ENCODE results near the gene TRA2A. TPM values are rescaled to one million over a fixed set of nuclear protein-coding genes. Genes with fewer than 3 reads are reported as not detected.
A peak's percentile ranks its signal among the peaks of the same experiment; 100 is the strongest.

The TRA2A gene
- total and polyA plus RNA-seq, 2 of the 13 experiments (the other 11 are each of a cell fraction or from before 2014, with no cell fraction given): 39.1 to 41.6 TPM

DNA sequence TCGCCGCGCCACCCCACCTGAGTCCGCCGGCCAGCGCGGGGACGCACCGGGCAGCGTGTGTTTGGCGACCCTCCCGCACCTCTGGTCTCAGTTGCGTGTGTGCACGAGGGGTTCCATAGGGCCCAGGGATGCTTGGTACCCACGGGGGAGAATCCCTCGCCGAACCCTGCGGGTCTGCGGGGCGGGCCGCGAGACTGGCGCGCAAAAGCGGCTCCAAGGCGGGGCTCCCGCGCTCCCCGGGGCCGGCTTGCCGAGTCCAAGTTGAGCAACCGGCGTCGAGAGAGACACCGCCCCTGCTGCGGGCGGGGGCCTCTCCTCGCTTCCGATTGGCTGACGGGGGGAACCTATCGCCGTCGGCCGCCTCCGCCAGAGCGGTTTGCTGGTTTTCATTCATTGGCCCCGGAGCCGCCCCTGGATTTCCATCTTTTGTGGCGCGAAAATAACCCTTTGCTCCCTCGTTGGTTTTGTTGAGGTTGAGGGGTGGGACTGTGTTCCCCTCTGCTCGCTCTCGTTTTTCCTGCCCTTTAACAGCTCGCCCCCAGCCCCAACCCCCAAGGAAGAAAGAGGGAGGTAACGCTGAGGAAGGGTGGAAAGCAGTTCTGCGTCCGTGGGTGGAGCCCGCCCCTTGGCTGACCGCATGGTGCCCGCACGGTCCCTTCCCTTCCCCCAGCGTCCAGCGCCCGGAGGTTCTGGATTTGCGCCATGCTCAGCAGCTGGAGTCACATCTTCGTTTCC is 57.5 kb downstream of the TRA2A start (continued):
- TF ChIP-seq SALL2 (CRISPR knock-in tag; IDR thresholded peaks at IDR 0.05) (peak; percentile 89), KDM5A (IDR thresholded peaks at IDR 0.05; ENCODE audit: borderline replicate concordance, low read length) (no peak; the same call in 1 of the 2 replicates), DNMT1 (CRISPR knock-in tag; IDR thresholded peaks at IDR 0.05) (0 out of 2 replicates have a peak, but pooled peaks have one; percentile 59), SMAD1 (CRISPR knock-in tag; IDR thresholded peaks at IDR 0.05; ENCODE audit: borderline replicate concordance, low read depth) (no peak; the same call in 1 of the 2 replicates), FOXC1 (CRISPR knock-in tag; IDR thresholded peaks at IDR 0.05; ENCODE audit: borderline replicate concordance) (no peak; the same call in 1 of the 2 replicates), ZNF878 (CRISPR knock-in tag; IDR thresholded peaks at IDR 0.05) (peak; percentile 68; the same call in 1 of the 2 replicates), ISL2 (CRISPR knock-in tag; IDR thresholded peaks at IDR 0.05) (peak; percentile 52), GTF2F1 (IDR thresholded peaks at IDR 0.05; ENCODE audit: low read length) (no peak), KDM5B (CRISPR knock-in tag; IDR thresholded peaks at IDR 0.05; ENCODE audit: borderline replicate concordance) (peak; percentile 88; the same call in 1 of the 2 replicates), ZNF33A (CRISPR knock-in tag; IDR thresholded peaks at IDR 0.05; ENCODE audit: borderline replicate concordance) (peak; percentile 75; the same call in 1 of the 2 replicates), SRSF9 (IDR thresholded peaks at IDR 0.05; ENCODE audit: borderline replicate concordance, insufficient read depth, low read depth, low read length, poor library complexity, severe bottlenecking) (no peak), SYNCRIP (IDR thresholded peaks at IDR 0.05; ENCODE audit: insufficient read depth, low read depth, low read length) (no peak), ZNF556 (CRISPR knock-in tag; IDR thresholded peaks at IDR 0.05; ENCODE audit: borderline replicate concordance) (no peak), TP53 (CRISPR knock-in tag; conservative IDR thresholded peaks at IDR 0.05) (0 out of 2 replicates have a peak, but pooled peaks have one; percentile 44), CHD4 (IDR thresholded peaks at IDR 0.05; ENCODE audit: borderline replicate concordance, low read length) (no peak), JUN (CRISPR knock-in tag; IDR thresholded peaks at IDR 0.05) (no peak), ZFP62 (CRISPR knock-in tag; IDR thresholded peaks at IDR 0.05) (no peak), ZBTB7A (CRISPR knock-in tag; IDR thresholded peaks at IDR 0.05) (peak; percentile 93), ASH2L (IDR thresholded peaks at IDR 0.05; ENCODE audit: insufficient read length, low read depth, low read length) (peak; percentile 94), DPF2 (CRISPR knock-in tag; IDR thresholded peaks at IDR 0.05; ENCODE audit: borderline replicate concordance, low read depth) (no peak)
- TF ChIP-seq, protein P1, sequence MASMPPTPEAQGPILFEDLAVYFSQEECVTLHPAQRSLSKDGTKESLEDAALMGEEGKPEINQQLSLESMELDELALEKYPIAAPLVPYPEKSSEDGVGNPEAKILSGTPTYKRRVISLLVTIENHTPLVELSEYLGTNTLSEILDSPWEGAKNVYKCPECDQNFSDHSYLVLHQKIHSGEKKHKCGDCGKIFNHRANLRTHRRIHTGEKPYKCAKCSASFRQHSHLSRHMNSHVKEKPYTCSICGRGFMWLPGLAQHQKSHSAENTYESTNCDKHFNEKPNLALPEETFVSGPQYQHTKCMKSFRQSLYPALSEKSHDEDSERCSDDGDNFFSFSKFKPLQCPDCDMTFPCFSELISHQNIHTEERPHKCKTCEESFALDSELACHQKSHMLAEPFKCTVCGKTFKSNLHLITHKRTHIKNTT (CRISPR knock-in tag; IDR thresholded peaks at IDR 0.05): no peak
- TF ChIP-seq, protein P2, sequence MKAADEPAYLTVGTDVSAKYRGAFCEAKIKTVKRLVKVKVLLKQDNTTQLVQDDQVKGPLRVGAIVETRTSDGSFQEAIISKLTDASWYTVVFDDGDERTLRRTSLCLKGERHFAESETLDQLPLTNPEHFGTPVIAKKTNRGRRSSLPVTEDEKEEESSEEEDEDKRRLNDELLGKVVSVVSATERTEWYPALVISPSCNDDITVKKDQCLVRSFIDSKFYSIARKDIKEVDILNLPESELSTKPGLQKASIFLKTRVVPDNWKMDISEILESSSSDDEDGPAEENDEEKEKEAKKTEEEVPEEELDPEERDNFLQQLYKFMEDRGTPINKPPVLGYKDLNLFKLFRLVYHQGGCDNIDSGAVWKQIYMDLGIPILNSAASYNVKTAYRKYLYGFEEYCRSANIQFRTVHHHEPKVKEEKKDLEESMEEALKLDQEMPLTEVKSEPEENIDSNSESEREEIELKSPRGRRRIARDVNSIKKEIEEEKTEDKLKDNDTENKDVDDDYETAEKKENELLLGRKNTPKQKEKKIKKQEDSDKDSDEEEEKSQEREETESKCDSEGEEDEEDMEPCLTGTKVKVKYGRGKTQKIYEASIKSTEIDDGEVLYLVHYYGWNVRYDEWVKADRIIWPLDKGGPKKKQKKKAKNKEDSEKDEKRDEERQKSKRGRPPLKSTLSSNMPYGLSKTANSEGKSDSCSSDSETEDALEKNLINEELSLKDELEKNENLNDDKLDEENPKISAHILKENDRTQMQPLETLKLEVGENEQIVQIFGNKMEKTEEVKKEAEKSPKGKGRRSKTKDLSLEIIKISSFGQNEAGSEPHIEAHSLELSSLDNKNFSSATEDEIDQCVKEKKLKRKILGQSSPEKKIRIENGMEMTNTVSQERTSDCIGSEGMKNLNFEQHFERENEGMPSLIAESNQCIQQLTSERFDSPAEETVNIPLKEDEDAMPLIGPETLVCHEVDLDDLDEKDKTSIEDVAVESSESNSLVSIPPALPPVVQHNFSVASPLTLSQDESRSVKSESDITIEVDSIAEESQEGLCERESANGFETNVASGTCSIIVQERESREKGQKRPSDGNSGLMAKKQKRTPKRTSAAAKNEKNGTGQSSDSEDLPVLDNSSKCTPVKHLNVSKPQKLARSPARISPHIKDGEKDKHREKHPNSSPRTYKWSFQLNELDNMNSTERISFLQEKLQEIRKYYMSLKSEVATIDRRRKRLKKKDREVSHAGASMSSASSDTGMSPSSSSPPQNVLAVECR (CRISPR knock-in tag; IDR thresholded peaks at IDR 0.05; ENCODE audit: borderline replicate concordance): peak; percentile 87; the same call in 1 of the 2 replicates
- TF ChIP-seq, protein P3, sequence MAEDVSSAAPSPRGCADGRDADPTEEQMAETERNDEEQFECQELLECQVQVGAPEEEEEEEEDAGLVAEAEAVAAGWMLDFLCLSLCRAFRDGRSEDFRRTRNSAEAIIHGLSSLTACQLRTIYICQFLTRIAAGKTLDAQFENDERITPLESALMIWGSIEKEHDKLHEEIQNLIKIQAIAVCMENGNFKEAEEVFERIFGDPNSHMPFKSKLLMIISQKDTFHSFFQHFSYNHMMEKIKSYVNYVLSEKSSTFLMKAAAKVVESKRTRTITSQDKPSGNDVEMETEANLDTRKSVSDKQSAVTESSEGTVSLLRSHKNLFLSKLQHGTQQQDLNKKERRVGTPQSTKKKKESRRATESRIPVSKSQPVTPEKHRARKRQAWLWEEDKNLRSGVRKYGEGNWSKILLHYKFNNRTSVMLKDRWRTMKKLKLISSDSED (CRISPR knock-in tag; IDR thresholded peaks at IDR 0.05): no peak

All from HepG2 (cell line).